Measurements from ENCODE around the gene RNF14. TPM values are rescaled to one million over a fixed set of nuclear protein-coding genes. Genes with fewer than 3 reads are reported as not detected.

The RNF14 gene
- total RNA-seq, 6 experiments from 2014 or later: 34.8 to 54.8 (median 41.8) TPM

DNA sequence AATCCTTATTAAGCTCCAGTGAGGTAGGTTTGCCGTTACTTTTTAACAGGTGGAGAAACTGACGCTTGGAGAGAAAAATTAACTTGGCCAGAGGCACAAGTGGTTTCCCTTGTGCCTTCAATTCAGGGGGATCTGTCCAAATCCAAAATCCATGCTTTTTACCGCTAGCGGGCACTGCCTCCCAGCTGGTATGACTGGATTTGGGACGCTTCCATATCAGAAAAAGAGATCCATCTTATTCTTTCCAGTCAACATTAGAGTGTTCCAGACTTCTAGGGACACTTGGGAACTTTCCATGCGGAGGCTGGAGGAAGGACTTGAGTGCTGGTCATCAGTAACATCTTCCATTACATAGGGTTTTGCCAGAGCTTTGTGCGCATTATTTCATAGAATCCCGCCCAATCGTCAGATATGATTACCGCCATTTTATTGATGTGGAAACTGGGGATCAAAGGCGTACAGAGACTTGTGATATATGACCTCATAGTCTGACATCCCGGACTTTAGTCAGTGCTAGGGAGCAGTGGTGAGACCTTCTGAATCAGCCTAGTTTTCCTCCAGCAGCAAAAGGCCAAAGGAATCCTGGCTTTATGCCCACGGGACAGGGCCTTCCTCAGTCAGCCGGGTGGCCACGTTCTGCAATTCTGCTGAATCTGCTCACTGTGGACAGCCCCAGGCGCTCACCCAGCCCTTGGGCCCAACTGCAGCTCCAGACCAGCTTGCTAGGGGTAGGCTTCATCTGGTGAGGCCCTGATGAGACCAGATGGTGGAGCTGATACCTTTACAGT is 45.0 kb downstream of the RNF14 start:
- Histone ChIP-seq H3K27me3 (no peaks in the 10 kb centered on the region), H3K4me1 (peaks cover 0 to 32% (median 11%) of the 10 kb centered on the region in 4 donors), H3K4me3 (no peak overlapping the region), H3K27ac (peak overlapping the region; percentile 90 to 95 (median 94)), H3K36me3 (no peaks in the 10 kb centered on the region), H3K9me3 (no peaks in the 10 kb centered on the region)
- 56% methylated on average over 14 of the region's 16 CpGs for WGBS (ENCODE audit: insufficient coverage, low coverage, low lambda C conversion rate, missing lambda C conversion rate)
- TF ChIP-seq POLR2A (IDR thresholded peaks at IDR 0.05): no peak
- TF ChIP-seq, protein P1, sequence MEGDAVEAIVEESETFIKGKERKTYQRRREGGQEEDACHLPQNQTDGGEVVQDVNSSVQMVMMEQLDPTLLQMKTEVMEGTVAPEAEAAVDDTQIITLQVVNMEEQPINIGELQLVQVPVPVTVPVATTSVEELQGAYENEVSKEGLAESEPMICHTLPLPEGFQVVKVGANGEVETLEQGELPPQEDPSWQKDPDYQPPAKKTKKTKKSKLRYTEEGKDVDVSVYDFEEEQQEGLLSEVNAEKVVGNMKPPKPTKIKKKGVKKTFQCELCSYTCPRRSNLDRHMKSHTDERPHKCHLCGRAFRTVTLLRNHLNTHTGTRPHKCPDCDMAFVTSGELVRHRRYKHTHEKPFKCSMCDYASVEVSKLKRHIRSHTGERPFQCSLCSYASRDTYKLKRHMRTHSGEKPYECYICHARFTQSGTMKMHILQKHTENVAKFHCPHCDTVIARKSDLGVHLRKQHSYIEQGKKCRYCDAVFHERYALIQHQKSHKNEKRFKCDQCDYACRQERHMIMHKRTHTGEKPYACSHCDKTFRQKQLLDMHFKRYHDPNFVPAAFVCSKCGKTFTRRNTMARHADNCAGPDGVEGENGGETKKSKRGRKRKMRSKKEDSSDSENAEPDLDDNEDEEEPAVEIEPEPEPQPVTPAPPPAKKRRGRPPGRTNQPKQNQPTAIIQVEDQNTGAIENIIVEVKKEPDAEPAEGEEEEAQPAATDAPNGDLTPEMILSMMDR (IDR thresholded peaks at IDR 0.05): no peak
- DNase-seq (peak; percentile 83 to 90 (median 85)), ATAC-seq (peak; percentile 66 to 74 (median 71))
- intact Hi-C loops (cut with DNase I): loop anchor here in 1 of 2 donors (10.0 kb wide), 1 partner anchor 121 kb away; no protein-coding TSS in a partner anchor

- Histone ChIP-seq H3K36me3 (no peaks in the 10 kb centered on the region), H3K27me3 (no peaks in the 10 kb centered on the region), H3K4me3 (no peak overlapping the region), H3K9me3 (no peaks in the 10 kb centered on the region), H3K4me1 (peaks cover 0 to 32% (median 11%) of the 10 kb centered on the region in 4 donors), H3K27ac (peak overlapping the region; percentile 90 to 95 (median 94))
- DNase-seq (no peak), ATAC-seq (peak; percentile 18 to 43 (median 42))
- 17% methylated on average over 6 of the region's 7 CpGs for WGBS (ENCODE audit: insufficient coverage, low coverage, low lambda C conversion rate, missing lambda C conversion rate)
- intact Hi-C loops (cut with DNase I): loop anchor here in 1 of 2 donors (10.0 kb wide), 1 partner anchor 120 kb away; no protein-coding TSS in a partner anchor
- TF ChIP-seq POLR2A (IDR thresholded peaks at IDR 0.05): no peak
- TF ChIP-seq, protein P1 (IDR thresholded peaks at IDR 0.05): peak; percentile 57 to 59 (median 58)
Measured at GRCh38 chr5:142014911-142015584, 46.1 kb downstream of the RNF14 start.

DNA sequence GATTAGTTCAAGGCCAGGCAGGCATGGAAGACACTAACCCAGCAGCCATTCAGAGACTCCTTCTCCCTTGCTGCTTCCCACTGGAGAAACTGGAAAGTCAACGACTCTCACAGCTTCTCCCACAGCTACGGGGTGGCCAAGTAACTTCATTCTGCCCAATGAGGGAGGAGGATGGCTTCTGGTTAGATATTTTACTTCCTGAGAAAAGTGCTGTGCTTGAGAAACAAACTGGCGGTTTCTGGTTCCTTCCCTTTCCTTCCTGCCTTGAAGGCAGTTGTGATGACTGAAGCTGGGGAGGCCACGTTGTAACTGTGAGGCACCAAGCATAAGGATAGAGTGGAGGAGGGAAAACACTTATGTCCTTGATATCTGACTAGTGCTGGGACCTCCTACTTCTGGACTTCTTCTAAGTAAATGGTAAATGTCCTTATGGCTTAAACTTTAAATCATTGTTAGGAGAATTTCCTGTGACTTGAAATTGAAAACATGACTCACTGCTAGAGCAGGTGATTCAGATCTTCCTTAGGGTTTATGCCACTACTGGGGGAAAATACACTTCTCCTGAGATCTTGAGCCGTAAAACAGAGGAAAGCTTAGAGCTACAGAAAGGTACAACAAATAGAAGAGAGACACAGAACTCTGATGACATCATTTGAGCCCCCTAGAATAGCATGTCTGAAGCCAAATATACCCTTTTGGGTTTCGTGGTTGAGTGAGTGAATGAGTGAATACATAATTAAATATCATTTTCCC is 47.1 kb downstream of the RNF14 start:
- H3K27me3 ChIP-seq: no peaks in the 10 kb centered on the region
- TF ChIP-seq POLR2A (IDR thresholded peaks at IDR 0.05): no peak
- TF ChIP-seq, protein P1 (IDR thresholded peaks at IDR 0.05): no peak
- H3K9me3 ChIP-seq: no peaks in the 10 kb centered on the region
- H3K4me3 ChIP-seq: no peak overlapping the region
- peak overlapping the region in 2 of 3 donors; percentile 19 to 47 for H3K27ac ChIP-seq
- peak in 3 of 4 donors; percentile 3 to 19 (median 13) for ATAC-seq
- intact Hi-C loops (cut with DNase I): loop anchor here in 1 of 2 donors (10.0 kb wide), 1 partner anchor 119 kb away; no protein-coding TSS in a partner anchor
- 64% methylated on average over 6 of the region's 6 CpGs for WGBS (ENCODE audit: insufficient coverage, low coverage, low lambda C conversion rate, missing lambda C conversion rate)
- DNase-seq: no peak
- H3K4me1 ChIP-seq: peaks cover 0 to 26% (median 11%) of the 10 kb centered on the region in 4 donors
- no peaks in the 10 kb centered on the region for H3K36me3 ChIP-seq

- H3K27me3 ChIP-seq: no peaks in the 10 kb centered on the region
- intact Hi-C loops (cut with DNase I): loop anchor here in 1 of 2 donors (10.0 kb wide), 1 partner anchor 118 kb away; no protein-coding TSS in a partner anchor
- H3K27ac ChIP-seq: peak overlapping the region in 1 of 3 donors; percentile 47
- H3K36me3 ChIP-seq: no peaks in the 10 kb centered on the region
- H3K9me3 ChIP-seq: no peaks in the 10 kb centered on the region
- TF ChIP-seq POLR2A (IDR thresholded peaks at IDR 0.05): no peak
- TF ChIP-seq, protein P1 (IDR thresholded peaks at IDR 0.05): no peak
- peaks cover 0 to 25% (median 11%) of the 10 kb centered on the region in 4 donors for H3K4me1 ChIP-seq
- DNase-seq (no peak), ATAC-seq (no peak)
- no peak overlapping the region for H3K4me3 ChIP-seq
- WGBS (ENCODE audit: insufficient coverage, low coverage, low lambda C conversion rate, missing lambda C conversion rate): 69% methylated on average over 2 of the region's 4 CpGs
Measured at GRCh38 chr5:142016556-142016955, 47.7 kb downstream of the RNF14 start.

All from right lobe of liver (tissue), 6 donors.